Lower leg skin (tissue), 4 donors: ENCODE data around the gene SHTN1. TPM values are rescaled to one million over a fixed set of nuclear protein-coding genes. Genes with fewer than 3 reads are reported as not detected.
A peak's percentile ranks its signal among the peaks of the same experiment; 100 is the strongest.

Source experiments
- DNase-seq, 2 donors: peaks; one replicate each; pipeline ENCODE4 v3.0.0-alpha.2; 2019; ENCODE audit warnings: low spot score in 2 of 2
- H3K4me3 ChIP-seq: fragments of 200-600 bp; sonication (generic); 2 replicates; pipeline ENCODE4 v1.5.1; 2017; ENCODE audit warnings: mild to moderate bottlenecking, low read depth; ENCODE audit not compliant: poor library complexity, severe bottlenecking
- CTCF ChIP-seq, 3 donors: fragments of 450-650 bp; IDR thresholded peaks; one replicate each; pipeline ENCODE4 v1.5.1; 2016; ENCODE audit warnings: antibody characterized with exemption in 3 of 3, mild to moderate bottlenecking in 3 of 3, moderate library complexity in 2 of 3
- POLR2A ChIP-seq, 2 donors: fragments of 450-650 bp; IDR thresholded peaks; one replicate each; pipeline ENCODE4 v1.6.1; 2016 to 2017; ENCODE audit warnings: antibody characterized with exemption in 2 of 2, mild to moderate bottlenecking in 1 of 2, moderate library complexity in 1 of 2
- WGBS, 2 donors: methylation state at CpG; one replicate each; pipeline ENCODE4 v1.1.5; 2018; 5-methylcytosine and 5-hydroxymethylcytosine counted together
- intact Hi-C: fragments of 100-400 bp; cut with DNase I; formaldehyde crosslinking; loops from one replicate; pipeline ENCODE4 v1.15.0; 2023; ENCODE audit warnings: low total_unique reads
- total RNA-seq, 4 donors: library from RNA; depleted of rRNA; stranded (reverse); fragments of >200 nt; gene quantifications; one replicate each; pipeline ENCODE4 v1.1.0, GENCODE V29; 2016

The SHTN1 gene
- total RNA-seq, 4 donors from 2014 or later: 13.7 to 23.1 (median 16.8) TPM

GRCh38 chr10:116848032-116848943 is 156.7 kb downstream of the SHTN1 start:
- H3K4me3 ChIP-seq: peak overlapping the region; percentile 50
- WGBS, 2 donors: 30 to 38% methylated on average over 17 of the region's 17 CpGs
- TF ChIP-seq CTCF (IDR thresholded peaks at IDR 0.05) (no peak), POLR2A (IDR thresholded peaks at IDR 0.05) (no peak)
- no peak for DNase-seq
- intact Hi-C loops: no loop called here

DNA sequence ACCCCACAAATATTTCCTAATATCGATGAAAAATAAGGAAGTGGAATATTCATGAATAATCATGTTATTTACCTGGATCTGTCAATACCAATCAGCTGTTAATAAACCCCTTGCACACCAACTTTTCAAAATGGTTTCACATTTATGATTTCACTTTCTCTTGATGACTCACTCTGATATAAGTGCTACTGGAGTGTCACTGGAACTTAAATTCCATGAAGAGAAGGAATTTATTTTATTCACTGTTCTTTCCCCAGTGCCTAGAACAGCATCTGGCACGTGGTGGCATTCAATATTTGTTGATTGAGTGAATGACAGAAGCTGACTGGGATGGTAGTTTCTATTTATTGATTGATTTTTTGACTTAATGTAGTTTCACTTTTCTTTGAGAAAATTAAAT is 159.2 kb downstream of the SHTN1 start:
- no peak for TF ChIP-seq POLR2A (IDR thresholded peaks at IDR 0.05)
- no peak for TF ChIP-seq CTCF (IDR thresholded peaks at IDR 0.05)
- 70 to 78% methylated on average over 2 of the region's 2 CpGs for WGBS, 2 donors
- intact Hi-C loops: no loop called here
- DNase-seq: no peak
- no peak overlapping the region for H3K4me3 ChIP-seq

- TF ChIP-seq CTCF (IDR thresholded peaks at IDR 0.05) (no peak), POLR2A (IDR thresholded peaks at IDR 0.05) (no peak)
- WGBS, 2 donors: 90 to 91% methylated on average over 6 of the region's 6 CpGs
Measured at GRCh38 chr10:116840389-116841075, 164.5 kb downstream of the SHTN1 start.

DNA sequence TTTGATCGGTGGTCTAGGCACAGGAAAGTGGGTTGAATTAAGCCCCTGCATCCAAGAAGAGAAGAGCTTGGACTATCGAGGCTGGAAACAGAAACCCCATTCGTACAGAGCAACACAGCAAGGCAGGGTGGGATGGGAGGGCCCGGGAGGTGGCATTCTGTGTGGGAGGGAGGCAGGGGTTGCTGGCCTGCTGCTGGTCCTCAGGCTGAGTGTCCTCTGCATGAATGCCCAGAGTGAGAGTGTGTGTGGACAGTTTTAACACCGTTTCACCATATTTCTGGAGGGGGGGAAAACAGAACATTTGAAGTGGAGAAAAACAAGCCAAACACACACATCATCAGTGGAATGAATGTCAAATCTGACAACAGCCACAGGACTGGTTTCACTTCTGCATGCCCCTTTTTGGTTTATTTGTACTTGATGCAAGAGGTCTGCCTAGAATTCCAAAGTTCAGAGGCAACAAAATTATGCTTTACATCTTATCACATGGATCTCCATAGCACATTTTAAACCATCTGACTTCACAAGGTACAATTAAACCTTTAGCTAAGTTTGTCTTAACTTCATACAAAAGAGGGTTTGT is 166.8 kb downstream of the SHTN1 start:
- no peak overlapping the region for H3K4me3 ChIP-seq
- WGBS, 2 donors: 70 to 81% methylated on average over 5 of the region's 5 CpGs
- intact Hi-C loops: no loop called here
- no peak for TF ChIP-seq CTCF (IDR thresholded peaks at IDR 0.05)
- TF ChIP-seq POLR2A (IDR thresholded peaks at IDR 0.05): no peak
- no peak for DNase-seq

More at GRCh38 chr10:116840389-116841075, 164.5 kb downstream of the SHTN1 start:
- no peak overlapping the region for H3K4me3 ChIP-seq
- intact Hi-C loops: no loop called here
- DNase-seq: no peak

GRCh38 chr10:116836902-116837523 is 168.0 kb downstream of the SHTN1 start:
- WGBS, 2 donors: 72 to 79% methylated on average over 8 of the region's 8 CpGs
- H3K4me3 ChIP-seq: no peak overlapping the region
- intact Hi-C loops: no loop called here
- DNase-seq: no peak
- TF ChIP-seq POLR2A (IDR thresholded peaks at IDR 0.05) (no peak), CTCF (IDR thresholded peaks at IDR 0.05) (no peak)
